GM23248 (cell line): ENCODE data around the gene SASS6. TPM values are rescaled to one million over a fixed set of nuclear protein-coding genes. Genes with fewer than 3 reads are reported as not detected.
A peak's percentile ranks its signal among the peaks of the same experiment; 100 is the strongest.

Source experiments
- DNase-seq: peaks from one replicate; pipeline ENCODE4 v3.0.0-alpha.2; 2015
- H2AFZ ChIP-seq: fragments of 200-600 bp; sonication (generic); 2 replicates; pipeline ENCODE4 v1.6.1; 2016; ENCODE audit warnings: antibody characterized with exemption
- H3F3A ChIP-seq: fragments of 200-600 bp; sonication (generic); 2 replicates; pipeline ENCODE4 v1.6.1; 2016; ENCODE audit warnings: mild to moderate bottlenecking, antibody characterized with exemption, mixed run types; ENCODE audit not compliant: insufficient read depth
- H3K27ac ChIP-seq: fragments of 200-600 bp; sonication (generic); 2 replicates; pipeline ENCODE4 v1.5.1; 2016; ENCODE audit warnings: mild to moderate bottlenecking
- H3K27me3 ChIP-seq: fragments of 200-600 bp; sonication (generic); replicated peaks from 2 replicates; pipeline ENCODE4 v1.6.1; 2016; ENCODE audit warnings: mild to moderate bottlenecking; ENCODE audit not compliant: insufficient read depth
- H3K36me3 ChIP-seq: fragments of 200-600 bp; sonication (generic); 2 replicates; pipeline ENCODE4 v1.6.1; 2016; ENCODE audit warnings: low read depth, mild to moderate bottlenecking
- H3K4me1 ChIP-seq: fragments of 200-600 bp; sonication (generic); 2 replicates; pipeline ENCODE4 v1.6.1; 2016; ENCODE audit warnings: mild to moderate bottlenecking; ENCODE audit not compliant: insufficient read depth
- H3K4me2 ChIP-seq: fragments of 200-600 bp; sonication (generic); one replicate; pipeline ENCODE4 v1.6.1; 2016; ENCODE audit warnings: mild to moderate bottlenecking; ENCODE audit not compliant: unreplicated experiment
- H3K4me3 ChIP-seq: fragments of 200-600 bp; sonication (generic); 2 replicates; pipeline ENCODE4 v1.5.1; 2016; ENCODE audit warnings: mild to moderate bottlenecking
- H3K79me2 ChIP-seq: fragments of 200-600 bp; sonication (generic); 2 replicates; pipeline ENCODE4 v1.6.1; 2016; ENCODE audit warnings: mild to moderate bottlenecking; ENCODE audit not compliant: insufficient read depth
- H3K9ac ChIP-seq: fragments of 200-600 bp; sonication (generic); 2 replicates; pipeline ENCODE4 v1.6.1; 2016; ENCODE audit warnings: mild to moderate bottlenecking
- H3K9me2 ChIP-seq: fragments of 200-600 bp; sonication (generic); 2 replicates; pipeline ENCODE4 v1.6.1; 2016; ENCODE audit warnings: mixed run types, mild to moderate bottlenecking, moderate library complexity; ENCODE audit not compliant: insufficient read depth
- H3K9me3 ChIP-seq: fragments of 200-600 bp; sonication (generic); one replicate; pipeline ENCODE4 v1.6.1; 2017; ENCODE audit warnings: low read depth
- H4K20me1 ChIP-seq: fragments of 200-600 bp; sonication (generic); 2 replicates; pipeline ENCODE4 v1.6.0; 2016; ENCODE audit not compliant: insufficient read depth
- EZH2 ChIP-seq: fragments of 200-600 bp; sonication (generic); IDR thresholded peaks from 2 replicates; pipeline ENCODE4 v1.6.1; 2018; ENCODE audit warnings: antibody characterized with exemption, mild to moderate bottlenecking; ENCODE audit not compliant: insufficient read depth, poor library complexity, severe bottlenecking
- EZH2phosphoT487 ChIP-seq: fragments of 200-600 bp; sonication (generic); IDR thresholded peaks from 2 replicates; pipeline ENCODE4 v1.6.1; 2018; ENCODE audit warnings: antibody characterized with exemption, moderate library complexity, mild to moderate bottlenecking, low read depth; ENCODE audit not compliant: insufficient read depth
- WGBS, 2 experiments: methylation state at CpG; one replicate each; pipeline ENCODE4 v1.1.6; 2015 to 2017; ENCODE audit warnings: low lambda C conversion rate in 2 of 2, low coverage in 1 of 2; ENCODE audit errors: missing lambda C conversion rate in 2 of 2; 5-methylcytosine and 5-hydroxymethylcytosine counted together
- in situ Hi-C: fragments of 300-500 bp; cut with MboI; formaldehyde crosslinking; loops from 2 replicates; pipeline ENCODE4 v1.15.0; 2020
- polyA plus RNA-seq: library from polyadenylated mRNA; unstranded; fragments of >200 nt; fragmentation: Nextera tagmentation; extraction: Ambion mirVana; gene quantifications from 2 replicates; pipeline ENCODE4 v1.2.1, GENCODE V29; 2016
- total RNA-seq: library from RNA; depleted of rRNA; stranded (reverse); fragments of >200 nt; shearing (Covaris generic); gene quantifications from 2 replicates; pipeline ENCODE4 v1.2.3, GENCODE V29; 2014

SASS6 gene
- total and polyA plus RNA-seq, 2 experiments from 2014 or later: 2.3 to 2.4 TPM

- 73 to 82% methylated on average over 2 of the region's 2 CpGs for WGBS, 2 experiments
- in situ Hi-C loops: no loop called here
- Histone ChIP-seq H4K20me1 (no peaks in the 10 kb centered on the region), H3F3A (no peaks in the 10 kb centered on the region), H3K9me2 (no peaks in the 10 kb centered on the region), H2AFZ (no peak overlapping the region), H3K79me2 (peaks cover 15% of the 10 kb centered on the region; the same call in 1 of the 2 replicates), H3K9ac (no peak overlapping the region), H3K36me3 (peaks cover 29% of the 10 kb centered on the region; the same call in 1 of the 2 replicates), H3K9me3 (no peaks in the 10 kb centered on the region), H3K27me3 (no peaks in the 10 kb centered on the region), H3K4me2 (no peak overlapping the region), H3K4me1 (no peaks in the 10 kb centered on the region), H3K27ac (no peak overlapping the region), H3K4me3 (no peak overlapping the region)
- DNase-seq: no peak
- TF ChIP-seq EZH2phosphoT487 (no peak), EZH2 (no peak)
Measured at GRCh38 chr1:100076319-100076718, 56.4 kb downstream of the SASS6 start.

GRCh38 chr1:100075773-100076172 lies 57.0 kb downstream of the SASS6 start:
- in situ Hi-C loops: no loop called here
- no peaks in the 10 kb centered on the region for H3K9me3 ChIP-seq
- H3K36me3 ChIP-seq: peaks cover 31% of the 10 kb centered on the region; the same call in 1 of the 2 replicates

GRCh38 chr1:100074604-100075395 lies 57.9 kb downstream of the SASS6 start:
- no peaks in the 10 kb centered on the region for H3F3A ChIP-seq
- no peaks in the 10 kb centered on the region for H3K9me3 ChIP-seq
- DNase-seq: no peak
- H3K4me2 ChIP-seq: no peak overlapping the region
- H2AFZ ChIP-seq: no peak overlapping the region
- 93 to 94% methylated on average over 11 of the region's 11 CpGs for WGBS, 2 experiments
- H3K27me3 ChIP-seq: no peaks in the 10 kb centered on the region
- no peaks in the 10 kb centered on the region for H4K20me1 ChIP-seq
- H3K27ac ChIP-seq: no peak overlapping the region
- no peaks in the 10 kb centered on the region for H3K4me1 ChIP-seq
- peaks cover 15% of the 10 kb centered on the region; the same call in 1 of the 2 replicates for H3K79me2 ChIP-seq
- no peak overlapping the region for H3K9ac ChIP-seq
- no peak overlapping the region for H3K4me3 ChIP-seq
- TF ChIP-seq EZH2phosphoT487: no peak
- no peak for TF ChIP-seq EZH2
- peaks cover 37% of the 10 kb centered on the region; the same call in 1 of the 2 replicates for H3K36me3 ChIP-seq
- no peaks in the 10 kb centered on the region for H3K9me2 ChIP-seq
- in situ Hi-C loops: no loop called here

More at GRCh38 chr1:100075773-100076172, 57.0 kb downstream of the SASS6 start:
- Histone ChIP-seq H2AFZ (no peak overlapping the region), H3K27ac (no peak overlapping the region), H3K4me2 (no peak overlapping the region), H3K4me1 (no peaks in the 10 kb centered on the region), H3K9ac (no peak overlapping the region), H3K9me2 (no peaks in the 10 kb centered on the region), H4K20me1 (no peaks in the 10 kb centered on the region), H3K27me3 (no peaks in the 10 kb centered on the region), H3K79me2 (peaks cover 15% of the 10 kb centered on the region; the same call in 1 of the 2 replicates), H3F3A (no peaks in the 10 kb centered on the region), H3K4me3 (no peak overlapping the region)
- WGBS, 2 experiments: 93 to 98% methylated on average over 3 of the region's 3 CpGs
- DNase-seq: peak; percentile 4
- TF ChIP-seq EZH2phosphoT487 (no peak), EZH2 (no peak)

- Histone ChIP-seq H3K4me2 (no peak overlapping the region), H3K36me3 (peaks cover 45% of the 10 kb centered on the region), H3K79me2 (peaks cover 15% of the 10 kb centered on the region; the same call in 1 of the 2 replicates), H2AFZ (no peak overlapping the region), H3K9me3 (no peaks in the 10 kb centered on the region), H3F3A (no peaks in the 10 kb centered on the region; the same call in 1 of the 2 replicates), H3K27me3 (no peaks in the 10 kb centered on the region), H3K4me1 (no peaks in the 10 kb centered on the region), H3K27ac (no peak overlapping the region), H3K9me2 (no peaks in the 10 kb centered on the region), H3K9ac (no peak overlapping the region), H4K20me1 (no peaks in the 10 kb centered on the region), H3K4me3 (no peak overlapping the region)
- DNase-seq: peak; percentile 9
- in situ Hi-C loops: no loop called here
- WGBS, 2 experiments: 94 to 96% methylated on average over 3 of the region's 3 CpGs
- TF ChIP-seq EZH2phosphoT487 (no peak), EZH2 (no peak)
Measured at GRCh38 chr1:100073531-100073930, 59.2 kb downstream of the SASS6 start.
